Tibial nerve (tissue), 3 donors: Measurements from ENCODE around the gene STAC.

Experiments
- POLR2A ChIP-seq, 2 donors: fragments of 450-650 bp; IDR thresholded peaks; one replicate each; pipeline ENCODE4 v1.6.1; 2017; ENCODE audit warnings: antibody characterized with exemption in 2 of 2, mild to moderate bottlenecking in 2 of 2, moderate library complexity in 2 of 2
- TF ChIP-seq, protein P1 (sequence below), 5 experiments: fragments of 200-600 bp in 3 of 5; fragments of 450-650 bp in 2 of 5; sonication (generic) in 3 of 5; IDR thresholded peaks; one replicate each; pipeline ENCODE4 v1.5.1; 2016 to 2019; ENCODE audit warnings: antibody characterized with exemption in 5 of 5, mild to moderate bottlenecking in 3 of 5, moderate library complexity in 2 of 5

DNA sequence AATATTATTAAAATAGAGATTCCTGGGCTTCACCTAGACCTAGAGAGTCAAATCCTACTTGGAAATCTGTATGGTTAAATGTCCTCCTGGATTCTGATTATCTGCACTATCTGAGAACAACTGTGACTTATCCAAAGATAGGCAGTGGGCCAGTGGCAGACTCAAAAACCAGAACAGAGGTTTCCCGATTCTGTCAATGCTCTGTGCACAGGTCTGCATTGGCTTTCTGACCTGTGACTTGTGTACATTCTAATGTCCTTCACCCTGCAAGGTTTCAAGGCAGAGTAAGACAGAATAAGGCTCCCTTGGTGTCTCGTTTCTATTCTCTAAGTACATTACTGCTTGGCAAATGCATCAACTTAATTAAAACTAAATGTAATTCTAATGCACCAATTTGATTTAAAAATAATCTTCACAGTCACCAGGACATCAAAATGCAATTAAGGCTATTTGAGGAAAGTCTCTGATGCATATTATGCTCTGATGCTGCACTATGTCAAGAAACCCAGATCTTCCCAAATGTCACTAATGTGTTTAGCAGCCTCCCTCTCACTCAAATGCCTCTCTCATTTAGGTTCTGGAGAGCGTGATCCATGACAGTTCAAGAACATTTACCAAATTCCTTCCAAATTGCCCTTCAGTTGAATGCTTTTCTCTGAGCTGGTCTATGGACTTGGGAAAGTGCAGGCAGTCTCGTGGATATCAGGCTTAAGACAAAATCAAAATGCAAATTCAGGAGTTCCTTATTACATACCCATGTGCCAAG, 140.1 kb downstream of the STAC start:
- TF ChIP-seq, protein P1, sequence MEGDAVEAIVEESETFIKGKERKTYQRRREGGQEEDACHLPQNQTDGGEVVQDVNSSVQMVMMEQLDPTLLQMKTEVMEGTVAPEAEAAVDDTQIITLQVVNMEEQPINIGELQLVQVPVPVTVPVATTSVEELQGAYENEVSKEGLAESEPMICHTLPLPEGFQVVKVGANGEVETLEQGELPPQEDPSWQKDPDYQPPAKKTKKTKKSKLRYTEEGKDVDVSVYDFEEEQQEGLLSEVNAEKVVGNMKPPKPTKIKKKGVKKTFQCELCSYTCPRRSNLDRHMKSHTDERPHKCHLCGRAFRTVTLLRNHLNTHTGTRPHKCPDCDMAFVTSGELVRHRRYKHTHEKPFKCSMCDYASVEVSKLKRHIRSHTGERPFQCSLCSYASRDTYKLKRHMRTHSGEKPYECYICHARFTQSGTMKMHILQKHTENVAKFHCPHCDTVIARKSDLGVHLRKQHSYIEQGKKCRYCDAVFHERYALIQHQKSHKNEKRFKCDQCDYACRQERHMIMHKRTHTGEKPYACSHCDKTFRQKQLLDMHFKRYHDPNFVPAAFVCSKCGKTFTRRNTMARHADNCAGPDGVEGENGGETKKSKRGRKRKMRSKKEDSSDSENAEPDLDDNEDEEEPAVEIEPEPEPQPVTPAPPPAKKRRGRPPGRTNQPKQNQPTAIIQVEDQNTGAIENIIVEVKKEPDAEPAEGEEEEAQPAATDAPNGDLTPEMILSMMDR (IDR thresholded peaks at IDR 0.05) = no peak
- no peak for TF ChIP-seq POLR2A (IDR thresholded peaks at IDR 0.05)
